Tibial nerve (tissue), 3 donors: ENCODE results near the gene CRIP2.

Experiments
- POLR2A ChIP-seq, 2 donors: fragments of 450-650 bp; IDR thresholded peaks; one replicate each; pipeline ENCODE4 v1.6.1; 2017; ENCODE audit warnings: antibody characterized with exemption in 2 of 2, mild to moderate bottlenecking in 2 of 2, moderate library complexity in 2 of 2
- TF ChIP-seq, protein P1 (sequence below), 5 experiments: fragments of 200-600 bp in 3 of 5; fragments of 450-650 bp in 2 of 5; sonication (generic) in 3 of 5; IDR thresholded peaks; one replicate each; pipeline ENCODE4 v1.5.1; 2016 to 2019; ENCODE audit warnings: antibody characterized with exemption in 5 of 5, mild to moderate bottlenecking in 3 of 5, moderate library complexity in 2 of 5

- TF ChIP-seq, protein P1, sequence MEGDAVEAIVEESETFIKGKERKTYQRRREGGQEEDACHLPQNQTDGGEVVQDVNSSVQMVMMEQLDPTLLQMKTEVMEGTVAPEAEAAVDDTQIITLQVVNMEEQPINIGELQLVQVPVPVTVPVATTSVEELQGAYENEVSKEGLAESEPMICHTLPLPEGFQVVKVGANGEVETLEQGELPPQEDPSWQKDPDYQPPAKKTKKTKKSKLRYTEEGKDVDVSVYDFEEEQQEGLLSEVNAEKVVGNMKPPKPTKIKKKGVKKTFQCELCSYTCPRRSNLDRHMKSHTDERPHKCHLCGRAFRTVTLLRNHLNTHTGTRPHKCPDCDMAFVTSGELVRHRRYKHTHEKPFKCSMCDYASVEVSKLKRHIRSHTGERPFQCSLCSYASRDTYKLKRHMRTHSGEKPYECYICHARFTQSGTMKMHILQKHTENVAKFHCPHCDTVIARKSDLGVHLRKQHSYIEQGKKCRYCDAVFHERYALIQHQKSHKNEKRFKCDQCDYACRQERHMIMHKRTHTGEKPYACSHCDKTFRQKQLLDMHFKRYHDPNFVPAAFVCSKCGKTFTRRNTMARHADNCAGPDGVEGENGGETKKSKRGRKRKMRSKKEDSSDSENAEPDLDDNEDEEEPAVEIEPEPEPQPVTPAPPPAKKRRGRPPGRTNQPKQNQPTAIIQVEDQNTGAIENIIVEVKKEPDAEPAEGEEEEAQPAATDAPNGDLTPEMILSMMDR (IDR thresholded peaks at IDR 0.05), result no peak
- TF ChIP-seq POLR2A (IDR thresholded peaks at IDR 0.05), result no peak
Measured at GRCh38 chr14:105483300-105484068, 8.9 kb downstream of the CRIP2 start.
